ENCODE results near the gene CEP170B.
A peak's percentile ranks its signal among the peaks of the same experiment; 100 is the strongest.
"Not testable (repeated sequence)": the region's sequence is repeated elsewhere in the genome, so short reads cannot be mapped to it uniquely, and the experiment has no call there.

Gene CEP170B

GRCh38 chr14:104827177-104828055 is 37.7 kb upstream of the CEP170B start:
- no peak overlapping the region for H3K4me3 ChIP-seq (ENCODE audit: low read depth, low read length)
- DNase-seq (ENCODE audit: low read depth), result peak; percentile 37
- peak; percentile 44 for TF ChIP-seq CTCF (IDR thresholded peaks at IDR 0.05; ENCODE audit: insufficient read depth, low read depth, low read length, missing control alignments)

GRCh38 chr14:104830781-104831180 is 34.3 kb upstream of the CEP170B start:
- no peak overlapping the region for H3K4me3 ChIP-seq (ENCODE audit: low read depth, low read length)
- TF ChIP-seq CTCF (IDR thresholded peaks at IDR 0.05; ENCODE audit: insufficient read depth, low read depth, low read length, missing control alignments), result no peak
- DNase-seq (ENCODE audit: low read depth), result no peak

- not testable (repeated sequence) for H3K4me3 ChIP-seq (ENCODE audit: low read depth, low read length); DNase-seq (ENCODE audit: low read depth)
Observed at GRCh38 chr14:104836171-104836935, 28.7 kb upstream of the CEP170B start.

- H3K4me3 ChIP-seq (ENCODE audit: low read depth, low read length), result no peak overlapping the region
- no peak for DNase-seq (ENCODE audit: low read depth)
- no peak for TF ChIP-seq CTCF (IDR thresholded peaks at IDR 0.05; ENCODE audit: insufficient read depth, low read depth, low read length, missing control alignments)
Observed at GRCh38 chr14:104841730-104842129, 23.3 kb upstream of the CEP170B start.

GRCh38 chr14:104843006-104843405 is 22.1 kb upstream of the CEP170B start:
- no peak for DNase-seq (ENCODE audit: low read depth)
- TF ChIP-seq CTCF (IDR thresholded peaks at IDR 0.05; ENCODE audit: insufficient read depth, low read depth, low read length, missing control alignments), result no peak
- H3K4me3 ChIP-seq (ENCODE audit: low read depth, low read length), result no peak overlapping the region

- TF ChIP-seq CTCF (IDR thresholded peaks at IDR 0.05; ENCODE audit: insufficient read depth, low read depth, low read length, missing control alignments), result no peak
- no peak for DNase-seq (ENCODE audit: low read depth)
- no peak overlapping the region for H3K4me3 ChIP-seq (ENCODE audit: low read depth, low read length)
Observed at GRCh38 chr14:104843442-104844305, 21.4 kb upstream of the CEP170B start.

Measured in GM12865 (cell line).